Parathyroid adenoma (tissue), 2 donors: ENCODE measurements around the gene SHISA5.

ENCODE experiments used
- H2AFZ ChIP-seq: fragments of 300-600 bp; sonication (generic); one replicate; pipeline ENCODE4 v1.7.0; 2017; ENCODE audit warnings: antibody characterized with exemption, mild to moderate bottlenecking
- H3K27ac ChIP-seq: fragments of 300-600 bp; sonication (generic); one replicate; pipeline ENCODE4 v1.7.0; 2017
- H3K27me3 ChIP-seq: fragments of 300-600 bp; sonication (generic); one replicate; pipeline ENCODE4 v1.7.0; 2017; ENCODE audit warnings: low read length; ENCODE audit not compliant: control insufficient read depth, insufficient read depth
- H3K36me3 ChIP-seq: fragments of 300-600 bp; sonication (generic); one replicate; pipeline ENCODE4 v1.7.0; 2017; ENCODE audit warnings: low read length; ENCODE audit not compliant: control insufficient read depth, insufficient read depth
- H3K4me1 ChIP-seq: fragments of 300-600 bp; sonication (generic); one replicate; pipeline ENCODE4 v1.7.0; 2017; ENCODE audit warnings: control low read depth
- H3K4me2 ChIP-seq: fragments of 300-600 bp; sonication (generic); one replicate; pipeline ENCODE4 v1.7.0; 2017; ENCODE audit warnings: low read length
- H3K4me3 ChIP-seq: fragments of 300-600 bp; sonication (generic); one replicate; pipeline ENCODE4 v1.7.0; 2017; ENCODE audit warnings: low read depth, low read length
- H3K79me2 ChIP-seq: fragments of 300-600 bp; sonication (generic); one replicate; pipeline ENCODE4 v1.7.0; 2017; ENCODE audit warnings: control low read depth
- H3K9ac ChIP-seq: fragments of 300-600 bp; sonication (generic); one replicate; pipeline ENCODE4 v1.7.0; 2017; ENCODE audit warnings: mild to moderate bottlenecking
- H3K9me3 ChIP-seq: fragments of 300-600 bp; sonication (generic); one replicate; pipeline ENCODE4 v1.7.0; 2017; ENCODE audit warnings: low read length; ENCODE audit not compliant: control insufficient read depth
- TF ChIP-seq, protein P1 (sequence below): fragments of 300-600 bp; sonication (generic); IDR thresholded peaks from one replicate; pipeline ENCODE4 v1.7.0; 2017; ENCODE audit warnings: antibody characterized with exemption, mild to moderate bottlenecking
- donor health status: primary hyperparathyroidism.

Gene SHISA5

DNA sequence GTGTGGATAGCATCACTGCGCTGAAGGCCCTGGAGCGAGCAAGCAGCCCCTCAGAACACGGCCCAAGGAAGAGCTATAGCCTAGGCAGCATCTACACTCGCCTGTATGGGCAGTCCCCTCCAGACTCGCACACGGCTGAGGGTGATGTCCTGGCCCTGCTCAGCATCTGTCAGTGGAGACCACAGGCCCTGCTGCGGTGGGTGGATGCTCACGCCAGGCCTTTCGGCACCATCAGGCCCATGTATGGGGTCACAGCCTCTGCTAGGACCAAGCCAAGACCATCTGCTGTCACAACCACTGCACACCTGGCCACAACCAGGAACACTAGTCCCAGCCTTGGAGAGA lies 36.9 kb downstream of the SHISA5 start:
- TF ChIP-seq, protein P1, sequence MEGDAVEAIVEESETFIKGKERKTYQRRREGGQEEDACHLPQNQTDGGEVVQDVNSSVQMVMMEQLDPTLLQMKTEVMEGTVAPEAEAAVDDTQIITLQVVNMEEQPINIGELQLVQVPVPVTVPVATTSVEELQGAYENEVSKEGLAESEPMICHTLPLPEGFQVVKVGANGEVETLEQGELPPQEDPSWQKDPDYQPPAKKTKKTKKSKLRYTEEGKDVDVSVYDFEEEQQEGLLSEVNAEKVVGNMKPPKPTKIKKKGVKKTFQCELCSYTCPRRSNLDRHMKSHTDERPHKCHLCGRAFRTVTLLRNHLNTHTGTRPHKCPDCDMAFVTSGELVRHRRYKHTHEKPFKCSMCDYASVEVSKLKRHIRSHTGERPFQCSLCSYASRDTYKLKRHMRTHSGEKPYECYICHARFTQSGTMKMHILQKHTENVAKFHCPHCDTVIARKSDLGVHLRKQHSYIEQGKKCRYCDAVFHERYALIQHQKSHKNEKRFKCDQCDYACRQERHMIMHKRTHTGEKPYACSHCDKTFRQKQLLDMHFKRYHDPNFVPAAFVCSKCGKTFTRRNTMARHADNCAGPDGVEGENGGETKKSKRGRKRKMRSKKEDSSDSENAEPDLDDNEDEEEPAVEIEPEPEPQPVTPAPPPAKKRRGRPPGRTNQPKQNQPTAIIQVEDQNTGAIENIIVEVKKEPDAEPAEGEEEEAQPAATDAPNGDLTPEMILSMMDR, result no peak
- Histone ChIP-seq H3K4me1 (peaks cover 13% of the 10 kb centered on the region), H3K9ac (no peak overlapping the region), H3K36me3 (no peaks in the 10 kb centered on the region), H3K4me3 (peak overlapping the region; percentile 64), H3K4me2 (peak overlapping the region; percentile 95), H3K27ac (peak overlapping the region; percentile 100), H3K79me2 (peaks cover 20% of the 10 kb centered on the region), H2AFZ (no peak overlapping the region), H3K27me3 (no peaks in the 10 kb centered on the region), H3K9me3 (no peaks in the 10 kb centered on the region)

DNA sequence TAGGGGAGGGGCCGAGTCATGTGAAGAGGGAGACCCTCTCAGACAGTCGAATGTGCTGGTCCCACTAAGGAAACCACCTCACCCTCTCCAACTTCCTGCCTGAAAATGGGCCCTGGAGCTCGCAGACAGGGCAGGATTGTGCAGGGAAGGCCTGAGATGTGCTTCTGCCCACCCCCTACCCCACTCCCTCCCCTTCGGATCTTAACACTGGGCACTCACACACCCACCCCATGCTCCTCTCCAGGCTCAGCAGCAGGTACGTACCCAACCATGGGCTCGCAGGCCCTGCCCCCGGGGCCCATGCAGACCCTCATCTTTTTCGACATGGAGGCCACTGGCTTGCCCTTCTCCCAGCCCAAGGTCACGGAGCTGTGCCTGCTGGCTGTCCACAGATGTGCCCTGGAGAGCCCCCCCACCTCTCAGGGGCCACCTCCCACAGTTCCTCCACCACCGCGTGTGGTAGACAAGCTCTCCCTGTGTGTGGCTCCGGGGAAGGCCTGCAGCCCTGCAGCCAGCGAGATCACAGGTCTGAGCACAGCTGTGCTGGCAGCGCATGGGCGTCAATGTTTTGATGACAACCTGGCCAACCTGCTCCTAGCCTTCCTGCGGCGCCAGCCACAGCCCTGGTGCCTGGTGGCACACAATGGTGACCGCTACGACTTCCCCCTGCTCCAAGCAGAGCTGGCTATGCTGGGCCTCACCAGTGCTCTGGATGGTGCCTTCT lies 37.4 kb downstream of the SHISA5 start:
- no peaks in the 10 kb centered on the region for H3K36me3 ChIP-seq
- no peaks in the 10 kb centered on the region for H3K27me3 ChIP-seq
- peak overlapping the region; percentile 49 for H3K9ac ChIP-seq
- peaks cover 20% of the 10 kb centered on the region for H3K79me2 ChIP-seq
- peak overlapping the region; percentile 64 for H3K4me3 ChIP-seq
- H3K4me1 ChIP-seq, result peaks cover 13% of the 10 kb centered on the region
- TF ChIP-seq, protein P1, result no peak
- peak overlapping the region; percentile 95 for H3K4me2 ChIP-seq
- H3K27ac ChIP-seq, result peak overlapping the region; percentile 100
- no peaks in the 10 kb centered on the region for H3K9me3 ChIP-seq
- peak overlapping the region; percentile 84 for H2AFZ ChIP-seq

DNA sequence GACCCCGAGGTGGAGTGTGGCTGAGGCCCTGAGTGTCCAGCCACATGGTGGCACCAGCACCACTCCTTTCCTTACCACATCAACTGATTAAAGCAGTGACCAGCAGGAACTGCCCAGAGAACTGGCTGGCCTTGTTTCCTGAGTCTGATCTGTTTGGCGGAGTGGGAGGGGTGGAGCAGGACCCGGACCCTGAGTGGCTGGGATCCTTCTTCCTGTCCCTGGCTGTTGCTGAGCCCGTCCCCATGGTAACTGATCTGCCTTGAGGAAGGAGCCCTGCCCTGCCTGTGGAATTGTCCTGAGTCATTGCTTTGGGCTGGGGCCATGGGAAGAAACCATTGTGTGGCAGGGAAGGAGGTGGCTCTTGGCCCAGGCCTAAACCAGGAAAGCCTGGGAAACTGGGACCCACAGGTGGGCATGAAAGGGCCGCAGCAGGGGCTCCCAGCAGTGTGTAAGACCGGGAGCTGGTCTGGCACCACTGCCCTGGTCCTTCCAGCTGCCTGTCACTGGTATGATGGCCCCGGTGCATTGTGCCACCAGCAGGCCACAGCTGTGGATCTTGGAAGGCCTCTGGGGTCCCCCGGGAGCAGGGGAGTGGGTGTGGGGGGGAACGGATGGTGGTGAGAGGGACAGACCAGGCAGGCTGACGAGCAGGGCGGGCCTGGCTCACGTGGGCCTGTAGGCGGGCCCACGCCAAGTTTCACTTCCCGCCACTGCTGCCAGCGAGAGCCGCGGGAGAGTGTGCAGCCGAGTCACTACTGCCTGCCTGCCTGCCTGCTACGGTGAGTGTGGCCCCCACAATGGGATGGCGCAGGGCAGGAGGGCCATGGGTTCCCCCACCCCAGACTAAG lies 38.2 kb downstream of the SHISA5 start:
- no peaks in the 10 kb centered on the region for H3K27me3 ChIP-seq
- no peaks in the 10 kb centered on the region for H3K36me3 ChIP-seq
- TF ChIP-seq, protein P1, result peak; percentile 85
- peak overlapping the region; percentile 49 for H3K9ac ChIP-seq
- peak overlapping the region; percentile 64 for H3K4me3 ChIP-seq
- peaks cover 13% of the 10 kb centered on the region for H3K4me1 ChIP-seq
- peak overlapping the region; percentile 95 for H3K4me2 ChIP-seq
- H3K9me3 ChIP-seq, result no peaks in the 10 kb centered on the region
- peak overlapping the region; percentile 100 for H3K27ac ChIP-seq
- H3K79me2 ChIP-seq, result peaks cover 17% of the 10 kb centered on the region
- H2AFZ ChIP-seq, result peak overlapping the region; percentile 84

DNA sequence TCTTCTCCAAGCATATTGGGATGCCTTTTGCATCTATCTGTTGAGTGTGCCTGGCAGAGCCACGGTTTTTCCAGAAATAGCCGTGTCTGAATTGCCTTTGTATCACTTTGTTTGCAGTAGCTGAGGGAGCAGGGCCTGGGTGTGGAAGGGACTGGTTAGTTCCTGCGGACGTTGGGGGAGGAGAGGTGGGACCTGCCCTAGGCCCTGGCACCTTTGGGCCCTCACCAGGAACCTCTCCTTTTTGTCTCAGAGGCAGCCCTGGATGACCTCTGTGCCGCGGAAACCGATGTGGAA lies 38.8 kb downstream of the SHISA5 start:
- Histone ChIP-seq H3K4me2 (peak overlapping the region; percentile 37), H3K9ac (no peak overlapping the region), H3K4me1 (peaks cover 13% of the 10 kb centered on the region), H3K27ac (peak overlapping the region; percentile 100), H2AFZ (peak overlapping the region; percentile 84), H3K4me3 (peak overlapping the region; percentile 64), H3K36me3 (no peaks in the 10 kb centered on the region), H3K27me3 (no peaks in the 10 kb centered on the region), H3K9me3 (no peaks in the 10 kb centered on the region), H3K79me2 (peaks cover 11% of the 10 kb centered on the region)
- TF ChIP-seq, protein P1, result no peak
